Fibroblast of lung (primary cell): ENCODE data around the gene EMC6. TPM values are rescaled to one million over a fixed set of nuclear protein-coding genes. Genes with fewer than 3 reads are reported as not detected.
"Not testable (repeated sequence)": the region's sequence is repeated elsewhere in the genome, so short reads cannot be mapped to it uniquely, and the experiment has no call there.

Experiments
- DNase-seq, 2 donors: peaks; one replicate each; pipeline versions ENCODE4 v3.0.0 to v3.0.0-alpha.2; 2010; ENCODE audit warnings: low read depth in 2 of 2
- H2AFZ ChIP-seq: 2 replicates; pipeline ENCODE4 v1.5.1; 2012; ENCODE audit warnings: low read length, control low read depth, inconsistent platforms
- H3K27ac ChIP-seq: 2 replicates; pipeline ENCODE4 v1.5.1; 2011; ENCODE audit warnings: low read length, control low read depth; ENCODE audit not compliant: insufficient read depth
- H3K27me3 ChIP-seq: 2 replicates; pipeline ENCODE4 v1.5.1; 2011; ENCODE audit warnings: mild to moderate bottlenecking, low read length; ENCODE audit not compliant: control insufficient read depth, insufficient read depth
- H3K36me3 ChIP-seq: 2 replicates; pipeline ENCODE4 v1.5.1; 2011; ENCODE audit warnings: low read length; ENCODE audit not compliant: control insufficient read depth, insufficient read depth
- H3K4me1 ChIP-seq: 2 replicates; pipeline ENCODE4 v1.5.1; 2011; ENCODE audit warnings: low read length; ENCODE audit not compliant: control insufficient read depth, insufficient read depth; ENCODE audit errors: extremely low read depth
- H3K4me2 ChIP-seq: 2 replicates; pipeline ENCODE4 v1.5.1; 2011; ENCODE audit warnings: low read length, control low read depth; ENCODE audit not compliant: insufficient read depth; ENCODE audit errors: extremely low read depth
- H3K4me3 ChIP-seq, 4 experiments: fragments of 200-600 bp in 1 of 4; sonication (generic) in 1 of 4; replicated peaks in 1 of 4; 2 replicates each; pipeline ENCODE4 v1.5.1; 2011 to 2016; ENCODE audit warnings: low read length in 4 of 4, low read depth in 3 of 4, mild to moderate bottlenecking in 3 of 4, control low read depth in 2 of 4, inconsistent platforms in 1 of 4, mixed read lengths in 1 of 4; ENCODE audit not compliant: insufficient read depth in 1 of 4; ENCODE audit errors: control extremely low read depth in 1 of 4
- H3K79me2 ChIP-seq: 2 replicates; pipeline ENCODE4 v1.5.1; 2012; ENCODE audit warnings: mild to moderate bottlenecking, low read length, inconsistent platforms; ENCODE audit not compliant: control insufficient read depth, insufficient read depth
- H3K9ac ChIP-seq: 2 replicates; pipeline ENCODE4 v1.5.1; 2011; ENCODE audit warnings: mild to moderate bottlenecking, low read length, control low read depth; ENCODE audit not compliant: insufficient read depth
- H3K9me3 ChIP-seq: 2 replicates; pipeline ENCODE4 v1.5.1; 2012; ENCODE audit warnings: low read depth, low read length; ENCODE audit not compliant: control insufficient read depth, insufficient read depth
- H4K20me1 ChIP-seq: 2 replicates; pipeline ENCODE4 v1.5.1; 2011; ENCODE audit warnings: low read length; ENCODE audit not compliant: control insufficient read depth, insufficient read depth; ENCODE audit errors: extremely low read depth
- EZH2 ChIP-seq: IDR thresholded peaks from 2 replicates; pipeline ENCODE4 v1.5.1; 2012; ENCODE audit warnings: low read length, control low read depth, mild to moderate bottlenecking; ENCODE audit errors: missing control alignments
- polyA plus RNA-seq, 2 donors: library from polyadenylated mRNA; depleted of rRNA in 1 of 2; stranded (reverse) in 1 of 2; unstranded in 1 of 2; fragments of >200 nt; gene quantifications; 2 replicates each; pipeline ENCODE4 v1.2.1, GENCODE V29; 2011 to 2012; ENCODE audit warnings: missing spikeins in 1 of 2
- total RNA-seq: library from RNA; depleted of rRNA; stranded (reverse); fragments of >200 nt; gene quantifications from 2 replicates; pipeline ENCODE4 v1.2.1, GENCODE V29; 2014
- TF ChIP-seq, protein P1 (sequence below), 2 donors: IDR thresholded peaks in 1 of 2; conservative IDR thresholded peaks in 1 of 2; 1 replicate in 1 of 2; 2 replicates in 1 of 2; pipeline ENCODE4 v1.5.1; 2011 to 2012; ENCODE audit warnings: low read length in 2 of 2, control low read depth in 1 of 2, inconsistent platforms in 1 of 2, low read depth in 1 of 2, mild to moderate bottlenecking in 1 of 2

The EMC6 gene
- total and polyA plus RNA-seq, 2 donors (not counting 1 experiment from before 2014, with no cell fraction given), result 15.4 to 20.6 TPM

DNA sequence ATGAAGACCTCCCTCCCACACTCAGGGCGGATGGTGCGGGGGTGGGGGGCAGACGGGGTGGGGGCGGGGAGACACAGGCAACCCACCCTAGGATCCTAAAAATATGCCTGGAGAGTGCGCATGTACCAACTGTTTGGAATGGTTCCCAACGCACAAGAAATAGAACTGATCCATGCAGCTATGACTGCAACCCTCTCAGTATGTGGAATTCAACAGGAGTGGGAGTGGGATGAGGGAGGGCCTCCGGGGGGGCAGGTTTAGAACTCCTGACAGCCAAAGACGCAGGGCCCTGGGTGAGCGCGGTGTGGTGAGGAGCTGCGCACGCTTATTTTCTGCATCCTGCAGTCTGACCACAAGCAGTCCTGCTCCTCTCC is 28.5 kb downstream of the EMC6 start:
- H3K4me2 ChIP-seq, result no peak overlapping the region
- no peaks in the 10 kb centered on the region for H3K79me2 ChIP-seq
- H4K20me1 ChIP-seq, result no peaks in the 10 kb centered on the region
- peaks cover 3% of the 10 kb centered on the region for H3K4me1 ChIP-seq
- TF ChIP-seq, protein P1, sequence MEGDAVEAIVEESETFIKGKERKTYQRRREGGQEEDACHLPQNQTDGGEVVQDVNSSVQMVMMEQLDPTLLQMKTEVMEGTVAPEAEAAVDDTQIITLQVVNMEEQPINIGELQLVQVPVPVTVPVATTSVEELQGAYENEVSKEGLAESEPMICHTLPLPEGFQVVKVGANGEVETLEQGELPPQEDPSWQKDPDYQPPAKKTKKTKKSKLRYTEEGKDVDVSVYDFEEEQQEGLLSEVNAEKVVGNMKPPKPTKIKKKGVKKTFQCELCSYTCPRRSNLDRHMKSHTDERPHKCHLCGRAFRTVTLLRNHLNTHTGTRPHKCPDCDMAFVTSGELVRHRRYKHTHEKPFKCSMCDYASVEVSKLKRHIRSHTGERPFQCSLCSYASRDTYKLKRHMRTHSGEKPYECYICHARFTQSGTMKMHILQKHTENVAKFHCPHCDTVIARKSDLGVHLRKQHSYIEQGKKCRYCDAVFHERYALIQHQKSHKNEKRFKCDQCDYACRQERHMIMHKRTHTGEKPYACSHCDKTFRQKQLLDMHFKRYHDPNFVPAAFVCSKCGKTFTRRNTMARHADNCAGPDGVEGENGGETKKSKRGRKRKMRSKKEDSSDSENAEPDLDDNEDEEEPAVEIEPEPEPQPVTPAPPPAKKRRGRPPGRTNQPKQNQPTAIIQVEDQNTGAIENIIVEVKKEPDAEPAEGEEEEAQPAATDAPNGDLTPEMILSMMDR (conservative IDR thresholded peaks at IDR 0.05 in 1 of 2, IDR thresholded peaks at IDR 0.05 in 1 of 2; ENCODE audit: low read depth in 1 of 2, low read length in 2 of 2), result no peak
- no peak for TF ChIP-seq EZH2
- H3K9me3 ChIP-seq, result no peaks in the 10 kb centered on the region
- no peak overlapping the region for H3K9ac ChIP-seq
- H2AFZ ChIP-seq, result no peak overlapping the region
- H3K27ac ChIP-seq, result no peak overlapping the region
- H3K27me3 ChIP-seq, result peaks cover 6% of the 10 kb centered on the region
- no peak for DNase-seq
- no peak overlapping the region for H3K4me3 ChIP-seq
- H3K36me3 ChIP-seq, result no peaks in the 10 kb centered on the region

- no peak overlapping the region for H3K4me2 ChIP-seq
- no peak overlapping the region for H3K9ac ChIP-seq
- H4K20me1 ChIP-seq, result no peaks in the 10 kb centered on the region
- H3K4me1 ChIP-seq, result peaks cover 3% of the 10 kb centered on the region
- no peaks in the 10 kb centered on the region for H3K36me3 ChIP-seq
- no peak overlapping the region for H3K27ac ChIP-seq
- no peak overlapping the region for H2AFZ ChIP-seq
- H3K4me3 ChIP-seq, result no peak overlapping the region
- no peak for DNase-seq
- no peak for TF ChIP-seq EZH2
- TF ChIP-seq, protein P1 (conservative IDR thresholded peaks at IDR 0.05 in 1 of 2, IDR thresholded peaks at IDR 0.05 in 1 of 2; ENCODE audit: low read depth in 1 of 2, low read length in 2 of 2), result no peak
- peaks cover 6% of the 10 kb centered on the region for H3K27me3 ChIP-seq
- H3K79me2 ChIP-seq, result no peaks in the 10 kb centered on the region
- no peaks in the 10 kb centered on the region for H3K9me3 ChIP-seq
These were observed 29.5 kb downstream of the EMC6 start for GRCh38 chr17:3698139-3698538.

DNA sequence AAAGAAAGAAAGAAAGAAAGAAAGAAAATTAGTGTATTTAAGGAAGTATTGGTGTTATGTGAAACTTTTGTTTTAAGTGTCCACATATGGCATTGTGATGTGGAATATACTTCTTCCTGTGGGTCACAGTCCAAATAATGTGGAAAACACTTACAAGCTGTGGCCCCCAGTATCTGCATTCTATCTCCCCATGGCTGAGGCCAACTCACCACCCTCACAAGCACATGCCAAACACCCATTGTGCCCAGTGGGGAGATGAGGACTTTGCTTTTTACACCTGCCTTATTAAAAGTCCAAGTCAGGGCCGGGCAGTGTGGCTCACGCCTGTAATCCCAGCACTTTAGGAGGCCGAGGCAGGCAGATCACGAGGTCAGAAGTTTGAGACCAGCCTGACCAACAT is 31.3 kb downstream of the EMC6 start:
- H3K4me2 ChIP-seq, result no peak overlapping the region
- H4K20me1 ChIP-seq, result no peaks in the 10 kb centered on the region
- H3K79me2 ChIP-seq, result no peaks in the 10 kb centered on the region
- no peaks in the 10 kb centered on the region for H3K9me3 ChIP-seq
- H3K4me1 ChIP-seq, result peaks cover 3% of the 10 kb centered on the region
- no peak overlapping the region for H2AFZ ChIP-seq
- peaks cover 6% of the 10 kb centered on the region for H3K27me3 ChIP-seq
- H3K27ac ChIP-seq, result no peak overlapping the region
- no peak overlapping the region for H3K4me3 ChIP-seq
- no peak overlapping the region for H3K9ac ChIP-seq
- DNase-seq, result no peak
- H3K36me3 ChIP-seq, result no peaks in the 10 kb centered on the region
- no peak for TF ChIP-seq EZH2
- TF ChIP-seq, protein P1 (conservative IDR thresholded peaks at IDR 0.05 in 1 of 2, IDR thresholded peaks at IDR 0.05 in 1 of 2; ENCODE audit: low read depth in 1 of 2, low read length in 2 of 2), result no peak

DNA sequence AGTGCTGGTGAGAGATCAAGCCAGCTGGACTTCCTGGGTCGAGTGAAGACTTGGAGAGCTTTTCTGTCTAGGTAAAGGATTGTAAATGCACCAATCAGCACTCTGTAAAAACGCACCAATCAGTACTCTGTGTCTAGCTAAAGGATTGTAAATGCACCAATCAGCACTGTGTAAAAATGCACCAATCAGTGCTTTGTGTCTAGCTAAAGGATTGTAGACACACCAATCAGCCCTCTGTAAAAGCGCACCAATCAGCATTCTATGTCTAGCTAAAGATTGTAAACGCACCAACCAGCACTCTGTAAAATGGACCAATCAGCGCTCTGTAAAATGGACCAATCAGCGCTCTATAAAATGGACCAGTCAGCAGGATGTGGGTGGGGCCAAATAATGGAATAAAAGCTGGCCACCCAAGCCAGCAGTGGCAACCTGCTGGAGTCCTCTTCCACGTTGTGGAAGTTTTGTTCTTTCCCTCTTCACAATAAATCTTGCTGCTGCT is 33.5 kb downstream of the EMC6 start:
- not testable (repeated sequence) for DNase-seq, H3K9ac ChIP-seq, H3K4me1 ChIP-seq, H4K20me1 ChIP-seq, H3K9me3 ChIP-seq, H3K27ac ChIP-seq, H3K36me3 ChIP-seq, H3K4me3 ChIP-seq, H3K4me2 ChIP-seq, H3K79me2 ChIP-seq, H2AFZ ChIP-seq, H3K27me3 ChIP-seq
